Stomach (tissue), 9 donors: ENCODE data around the gene ZNF189. TPM values are rescaled to one million over a fixed set of nuclear protein-coding genes. Genes with fewer than 3 reads are reported as not detected.

Experiments
- DNase-seq, 2 donors: peaks; one replicate each; pipeline versions ENCODE4 v3.0.0 to v3.0.0-alpha.2; 2013 to 2019
- H3K27ac ChIP-seq, 5 donors: fragments of 200-600 bp in 4 of 5; sonication (generic) in 4 of 5; one replicate each; pipeline ENCODE4 v1.5.1; 2013 to 2019; ENCODE audit warnings: mild to moderate bottlenecking in 1 of 5, moderate library complexity in 1 of 5
- H3K27me3 ChIP-seq, 3 donors: fragments of 200-600 bp; sonication (generic); one replicate each; pipeline ENCODE4 v1.5.1; 2017 to 2019; ENCODE audit warnings: mixed run types in 1 of 3
- H3K36me3 ChIP-seq, 4 donors: fragments of 200-600 bp; sonication (generic); 1 replicate in 3 of 4; 2 replicates in 1 of 4; pipeline ENCODE4 v1.5.1; 2016 to 2019
- H3K4me1 ChIP-seq, 4 donors: fragments of 200-600 bp; sonication (generic); one replicate each; pipeline ENCODE4 v1.5.1; 2016 to 2019
- H3K4me3 ChIP-seq, 4 donors: fragments of 200-600 bp; sonication (generic) in 3 of 4; one replicate each; pipeline ENCODE4 v1.5.1; 2016 to 2019; ENCODE audit warnings: mild to moderate bottlenecking in 1 of 4
- H3K9me3 ChIP-seq, 4 donors: fragments of 200-600 bp; sonication (generic); one replicate each; pipeline ENCODE4 v1.5.1; 2016 to 2019
- CTCF ChIP-seq, 7 experiments: fragments of 450-650 bp in 4 of 7; fragments of 200-600 bp in 3 of 7; sonication (generic) in 3 of 7; IDR thresholded peaks; one replicate each; pipeline ENCODE4 v1.5.1; 2016 to 2019; ENCODE audit warnings: antibody characterized with exemption in 7 of 7, control low read depth in 2 of 7, mild to moderate bottlenecking in 1 of 7
- EP300 ChIP-seq: sonication (generic); formaldehyde crosslinking; IDR thresholded peaks from one replicate; pipeline ENCODE4 v1.6.1; 2017; ENCODE audit warnings: antibody characterized with exemption
- POLR2A ChIP-seq, 4 donors: fragments of 450-650 bp; IDR thresholded peaks; one replicate each; pipeline ENCODE4 v1.6.1; 2016; ENCODE audit warnings: antibody characterized with exemption in 4 of 4, control low read depth in 2 of 4, mild to moderate bottlenecking in 1 of 4, moderate library complexity in 1 of 4
- POLR2AphosphoS5 ChIP-seq, 3 donors: sonication (generic); formaldehyde crosslinking; IDR thresholded peaks; one replicate each; pipeline ENCODE4 v1.6.1; 2016; ENCODE audit warnings: antibody characterized with exemption in 3 of 3
- WGBS, 5 donors: extraction: QIAGEN DNeasy Blood & Tissue Kit in 3 of 5; methylation state at CpG; one replicate each; pipeline versions ENCODE4 v1.1.5 to v1.1.7; 2013 to 2018; 5-methylcytosine and 5-hydroxymethylcytosine counted together
- intact Hi-C: fragments of 100-400 bp; cut with DNase I; formaldehyde crosslinking; loops from one replicate; pipeline ENCODE4 v1.15.1; 2023; ENCODE audit warnings: low total_unique reads
- polyA plus RNA-seq, 3 donors: library from polyadenylated mRNA; stranded (reverse); fragments of 200-250 nt; gene quantifications; one replicate each; pipeline ENCODE4 v1.2.3, GENCODE V29; 2013
- total RNA-seq, 5 donors: library from RNA; depleted of rRNA; stranded (reverse); fragments of >200 nt; gene quantifications; one replicate each; pipeline versions ENCODE4 v1.1.0 to v1.2.3, GENCODE V29; 2014 to 2016
- donor health status: healthy with polysubstance abuse.
- donor health status: Bipolar disorder and iron deficiency.
- donor health status: healthy.

ZNF189 gene
- total and polyA plus RNA-seq, 8 donors, result 5.8 to 52.2 (median 12.3) TPM

- Histone ChIP-seq H3K4me3 (no peak overlapping the region), H3K27me3 (no peaks in the 10 kb centered on the region), H3K36me3 (no peaks in the 10 kb centered on the region), H3K27ac (no peak overlapping the region), H3K4me1 (no peaks in the 10 kb centered on the region), H3K9me3 (peaks cover 0 to 3% (median 0%) of the 10 kb centered on the region in 4 donors)
- no peak for DNase-seq
- intact Hi-C loops, result no loop called here
- no peak for TF ChIP-seq EP300
- no peak for TF ChIP-seq POLR2AphosphoS5 (IDR thresholded peaks at IDR 0.05)
- TF ChIP-seq CTCF (IDR thresholded peaks at IDR 0.05), result no peak
- TF ChIP-seq POLR2A (IDR thresholded peaks at IDR 0.05), result no peak
- 89 to 98% (median 96%) methylated on average over 3 of the region's 3 CpGs for WGBS, 5 donors
Observed at GRCh38 chr9:101371813-101372212, 26.8 kb upstream of the ZNF189 start.

GRCh38 chr9:101372327-101373118 is 26.1 kb upstream of the ZNF189 start:
- H3K4me1 ChIP-seq, result no peaks in the 10 kb centered on the region
- DNase-seq, result no peak
- no peaks in the 10 kb centered on the region for H3K36me3 ChIP-seq
- intact Hi-C loops, result no loop called here
- H3K27ac ChIP-seq, result no peak overlapping the region
- WGBS, 5 donors, result 51 to 80% (median 69%) methylated on average over 2 of the region's 2 CpGs
- no peaks in the 10 kb centered on the region for H3K27me3 ChIP-seq
- no peak overlapping the region for H3K4me3 ChIP-seq
- TF ChIP-seq POLR2A (IDR thresholded peaks at IDR 0.05), result no peak
- peaks cover 0 to 3% (median 0%) of the 10 kb centered on the region in 4 donors for H3K9me3 ChIP-seq

DNA sequence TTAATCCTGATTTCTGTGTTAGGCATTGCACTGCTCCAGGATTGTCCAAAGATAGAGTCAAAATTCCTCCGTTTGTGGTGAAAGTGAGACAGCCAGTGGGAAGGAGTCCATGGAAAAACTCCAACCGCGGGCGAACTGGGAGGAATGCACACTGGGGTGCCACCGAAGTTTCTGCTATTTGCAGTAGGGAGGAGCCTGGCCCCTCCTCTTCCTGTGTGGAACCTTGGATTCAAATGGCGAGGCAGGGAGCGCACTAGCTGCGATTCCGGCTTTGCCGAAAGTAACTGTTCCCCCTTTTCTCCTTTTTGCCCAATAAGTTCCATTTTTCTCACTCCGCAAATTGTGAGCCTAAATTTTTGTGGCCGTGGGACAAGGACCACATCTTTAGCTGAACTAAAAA is 23.1 kb upstream of the ZNF189 start:
- DNase-seq, result no peak
- Histone ChIP-seq H3K4me1 (no peaks in the 10 kb centered on the region), H3K27ac (no peak overlapping the region), H3K4me3 (no peak overlapping the region), H3K36me3 (no peaks in the 10 kb centered on the region), H3K9me3 (peaks cover 0 to 3% (median 0%) of the 10 kb centered on the region in 4 donors), H3K27me3 (no peaks in the 10 kb centered on the region)
- WGBS, 5 donors, result 91 to 92% (median 92%) methylated on average over 12 of the region's 12 CpGs
- intact Hi-C loops, result no loop called here
- TF ChIP-seq EP300 (no peak), CTCF (IDR thresholded peaks at IDR 0.05) (no peak), POLR2AphosphoS5 (IDR thresholded peaks at IDR 0.05) (no peak), POLR2A (IDR thresholded peaks at IDR 0.05) (no peak)

DNA sequence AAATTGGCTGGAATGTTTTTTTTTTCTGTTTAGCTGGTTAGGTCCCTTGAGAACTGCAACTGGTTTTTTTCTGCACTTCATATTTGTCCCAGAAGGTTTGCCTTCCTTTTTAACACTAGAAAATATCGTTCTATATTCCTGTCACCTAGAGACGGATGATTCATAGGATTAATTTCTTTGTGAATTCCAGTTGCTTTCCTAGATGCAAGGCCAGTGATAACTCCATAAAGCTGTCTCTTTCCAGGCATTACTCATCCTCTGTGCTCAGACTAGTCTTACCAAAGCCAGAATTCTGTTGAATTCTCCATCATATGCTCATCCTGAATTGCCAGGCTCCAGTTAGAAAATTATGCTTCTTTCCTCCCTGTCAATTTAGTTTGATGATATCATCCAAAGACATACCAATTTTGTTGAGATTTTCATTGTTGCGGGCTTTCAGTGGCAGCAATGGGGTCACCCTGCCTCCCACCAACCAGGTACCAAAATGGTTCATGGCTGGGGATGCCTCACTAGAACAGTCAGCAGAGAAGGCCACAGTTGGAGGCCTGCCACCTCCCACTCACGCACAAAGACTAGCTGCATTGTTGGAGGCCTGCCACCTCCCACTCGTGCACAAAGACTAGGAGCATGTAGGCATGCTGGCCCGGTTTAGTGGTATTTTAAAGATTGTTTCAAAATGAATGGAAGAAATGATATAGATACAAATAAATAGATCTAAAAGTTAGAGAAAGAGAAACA is 22.4 kb upstream of the ZNF189 start:
- intact Hi-C loops, result no loop called here
- Histone ChIP-seq H3K9me3 (peaks cover 0 to 3% (median 0%) of the 10 kb centered on the region in 4 donors), H3K4me1 (no peaks in the 10 kb centered on the region), H3K4me3 (no peak overlapping the region), H3K27ac (no peak overlapping the region), H3K27me3 (no peaks in the 10 kb centered on the region), H3K36me3 (no peaks in the 10 kb centered on the region)
- DNase-seq, result no peak
- TF ChIP-seq POLR2A (IDR thresholded peaks at IDR 0.05), result no peak
- TF ChIP-seq EP300, result no peak
- TF ChIP-seq CTCF (IDR thresholded peaks at IDR 0.05), result no peak
- no peak for TF ChIP-seq POLR2AphosphoS5 (IDR thresholded peaks at IDR 0.05)
- 66 to 87% (median 81%) methylated on average over 6 of the region's 6 CpGs for WGBS, 5 donors

DNA sequence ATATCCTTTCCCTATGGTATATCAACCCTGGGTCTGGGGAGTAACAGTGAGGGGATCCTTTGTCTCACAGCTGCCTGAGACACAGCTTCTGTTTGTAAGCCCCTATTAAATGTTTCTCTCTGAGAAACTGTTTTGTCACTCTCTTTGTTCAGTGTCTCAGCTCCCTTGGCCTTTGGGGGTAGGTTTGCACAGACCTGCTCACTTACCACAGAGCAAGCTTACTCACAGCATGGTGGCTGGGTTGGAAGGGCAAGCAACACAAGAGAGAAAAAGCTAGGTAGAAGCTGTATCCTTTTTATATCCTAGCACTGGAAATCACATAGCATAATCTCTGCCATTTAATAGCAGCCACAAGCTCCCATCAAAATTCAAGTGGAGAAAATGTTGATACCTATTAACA is 18.4 kb upstream of the ZNF189 start:
- intact Hi-C loops, result no loop called here
- no peaks in the 10 kb centered on the region for H3K4me1 ChIP-seq
- no peaks in the 10 kb centered on the region for H3K27me3 ChIP-seq
- H3K9me3 ChIP-seq, result peaks cover 0 to 11% (median 6%) of the 10 kb centered on the region in 4 donors
- H3K36me3 ChIP-seq, result no peaks in the 10 kb centered on the region
- no peak for DNase-seq
- no peak overlapping the region for H3K4me3 ChIP-seq
- H3K27ac ChIP-seq, result no peak overlapping the region
- no peak for TF ChIP-seq EP300
- TF ChIP-seq POLR2AphosphoS5 (IDR thresholded peaks at IDR 0.05), result no peak
- no peak for TF ChIP-seq CTCF (IDR thresholded peaks at IDR 0.05)
